GM23338 (cell line): ENCODE data around the gene MLF1. TPM values are rescaled to one million over a fixed set of nuclear protein-coding genes. Genes with fewer than 3 reads are reported as not detected.

Experiments
- ATAC-seq: fragments of 200-7000 bp; cut with Tn5 transposase; 3 replicates; pipeline ENCODE4 v1.9.1; 2020
- DNase-seq: peaks from one replicate; pipeline ENCODE4 v3.0.0-alpha.2; 2015; ENCODE audit warnings: low spot score
- H2AFZ ChIP-seq: fragments of 200-600 bp; sonication (generic); 2 replicates; pipeline ENCODE4 v1.8.0; 2016; ENCODE audit warnings: antibody characterized with exemption, mild to moderate bottlenecking, moderate library complexity
- H3F3A ChIP-seq: fragments of 200-600 bp; sonication (generic); replicated peaks from 2 replicates; pipeline ENCODE4 v1.8.0; 2017; ENCODE audit warnings: antibody characterized with exemption, mixed run types, low read depth
- H3K27ac ChIP-seq: fragments of 200-600 bp; sonication (generic); 2 replicates; pipeline ENCODE4 v1.6.1; 2016; ENCODE audit warnings: low read depth
- H3K27me3 ChIP-seq: fragments of 200-600 bp; sonication (generic); 2 replicates; pipeline ENCODE4 v1.8.0; 2016; ENCODE audit warnings: mild to moderate bottlenecking, mixed run types, moderate library complexity; ENCODE audit not compliant: insufficient read depth
- H3K36me3 ChIP-seq: fragments of 200-600 bp; sonication (generic); 2 replicates; pipeline ENCODE4 v1.8.0; 2016; ENCODE audit warnings: mild to moderate bottlenecking; ENCODE audit not compliant: insufficient read depth
- H3K4me1 ChIP-seq: fragments of 200-600 bp; sonication (generic); 2 replicates; pipeline ENCODE4 v1.8.0; 2016; ENCODE audit warnings: mild to moderate bottlenecking, moderate library complexity; ENCODE audit not compliant: insufficient read depth
- H3K4me2 ChIP-seq: fragments of 200-600 bp; sonication (generic); 2 replicates; pipeline ENCODE4 v1.7.1; 2017; ENCODE audit warnings: mixed run types
- H3K4me3 ChIP-seq: fragments of 200-600 bp; sonication (generic); 2 replicates; pipeline ENCODE4 v1.6.1; 2016; ENCODE audit warnings: mixed run types
- H3K79me2 ChIP-seq: fragments of 200-600 bp; sonication (generic); replicated peaks from 2 replicates; pipeline ENCODE4 v1.8.0; 2017; ENCODE audit warnings: mild to moderate bottlenecking; ENCODE audit not compliant: insufficient read depth
- H3K9me2 ChIP-seq: fragments of 200-600 bp; sonication (generic); 2 replicates; pipeline ENCODE4 v1.8.0; 2017; ENCODE audit not compliant: insufficient read depth
- H4K20me1 ChIP-seq: fragments of 200-600 bp; sonication (generic); replicated peaks from 2 replicates; pipeline ENCODE4 v1.8.0; 2017; ENCODE audit warnings: mild to moderate bottlenecking; ENCODE audit not compliant: insufficient read depth
- H3K27ac Mint-ChIP-seq: 2 replicates; pipeline ENCODE4 v1.8.0; 2020; ENCODE audit warnings: inconsistent platforms, mild to moderate bottlenecking, moderate library complexity, mixed read lengths
- H3K27me3 Mint-ChIP-seq: 3 replicates; pipeline ENCODE4 v1.8.0; 2022; ENCODE audit warnings: low read depth, mild to moderate bottlenecking, moderate library complexity, mixed read lengths, inconsistent platforms; ENCODE audit not compliant: insufficient read depth, poor library complexity
- H3K36me3 Mint-ChIP-seq: 3 replicates; pipeline ENCODE4 v1.8.0; 2021; ENCODE audit warnings: low read depth, mild to moderate bottlenecking, inconsistent platforms, moderate library complexity, mixed read lengths
- H3K4me1 Mint-ChIP-seq: 3 replicates; pipeline ENCODE4 v1.8.0; 2020; ENCODE audit warnings: mild to moderate bottlenecking, inconsistent platforms, mixed read lengths
- H3K4me3 Mint-ChIP-seq: 3 replicates; pipeline ENCODE4 v1.8.0; 2021; ENCODE audit warnings: moderate library complexity, mild to moderate bottlenecking, inconsistent platforms, mixed read lengths
- H3K9me3 Mint-ChIP-seq: 3 replicates; pipeline ENCODE4 v1.8.0; 2020; ENCODE audit warnings: moderate library complexity, mild to moderate bottlenecking, inconsistent platforms, mixed read lengths
- POLR2AphosphoS5 ChIP-seq: IDR thresholded peaks from 2 replicates; pipeline ENCODE4 v1.6.1; 2016; ENCODE audit warnings: antibody characterized with exemption, low read depth
- REST ChIP-seq: IDR thresholded peaks from one replicate; pipeline ENCODE4 v1.6.1; 2018; ENCODE audit warnings: antibody characterized with exemption; ENCODE audit not compliant: unreplicated experiment
- STAT1 ChIP-seq: IDR thresholded peaks from one replicate; pipeline ENCODE4 v1.6.1; 2016; ENCODE audit warnings: antibody characterized with exemption; ENCODE audit not compliant: unreplicated experiment
- ZNF114 ChIP-seq: fragments of 250-450 bp; sonication (Bioruptor Pico); IDR thresholded peaks from 2 replicates; pipeline ENCODE4 v1.5.0; 2020; ENCODE audit warnings: mild to moderate bottlenecking, moderate library complexity
- ZNF462 ChIP-seq: fragments of 250-450 bp; sonication (Bioruptor Pico); IDR thresholded peaks from 2 replicates; pipeline ENCODE4 v1.5.0; 2020; ENCODE audit warnings: mild to moderate bottlenecking, moderate library complexity
- polyA plus RNA-seq: library from polyadenylated mRNA; unstranded; fragments of >200 nt; fragmentation: Nextera tagmentation; extraction: Ambion mirVana; gene quantifications from 2 replicates; pipeline ENCODE4 v1.2.1, GENCODE V29; 2016
- total RNA-seq: library from RNA; depleted of rRNA; stranded (reverse); fragments of >200 nt; shearing (Covaris generic); gene quantifications from 2 replicates; pipeline ENCODE4 v1.2.3, GENCODE V29; 2014

The MLF1 gene
- total and polyA plus RNA-seq, 2 experiments from 2014 or later, result 36.6 to 63.6 TPM

GRCh38 chr3:158642005-158642404 is 71.0 kb downstream of the MLF1 start:
- Histone ChIP-seq H2AFZ (no peak overlapping the region), H3F3A (no peaks in the 10 kb centered on the region), H3K27me3 (no peaks in the 10 kb centered on the region), H3K79me2 (peaks cover 25% of the 10 kb centered on the region), H3K27ac (no peak overlapping the region), H3K9me2 (no peaks in the 10 kb centered on the region), H4K20me1 (0 out of 2 replicates have a peak, but pooled peaks cover 3% of the 10 kb centered on the region), H3K4me1 (peaks cover 4% of the 10 kb centered on the region; the same call in 1 of the 2 replicates), H3K4me2 (no peak overlapping the region), H3K36me3 (peaks cover 3% of the 10 kb centered on the region; the same call in 1 of the 2 replicates), H3K4me3 (no peak overlapping the region)
- H3K27ac Mint-ChIP-seq, result no peak overlapping the region
- no peak overlapping the region for H3K4me3 Mint-ChIP-seq
- no peak for ATAC-seq
- DNase-seq, result no peak
- no peaks in the 10 kb centered on the region; the same call in 2 of the 3 replicates for H3K9me3 Mint-ChIP-seq
- H3K4me1 Mint-ChIP-seq, result peaks cover 5% of the 10 kb centered on the region; the same call in 2 of the 3 replicates
- TF ChIP-seq ZNF462 (CRISPR knock-in tag) (no peak), STAT1 (no peak), POLR2AphosphoS5 (no peak), ZNF114 (CRISPR knock-in tag) (no peak), REST (no peak)
- H3K36me3 Mint-ChIP-seq, result peaks cover 7% of the 10 kb centered on the region; the same call in 2 of the 3 replicates
- no peaks in the 10 kb centered on the region for H3K27me3 Mint-ChIP-seq
